B cell (primary cell): ENCODE results near the gene DNAH8.

ENCODE experiments used
- EZH2 ChIP-seq: IDR thresholded peaks from 2 replicates; pipeline ENCODE4 v1.6.1; 2012; ENCODE audit warnings: borderline replicate concordance, low read depth, mild to moderate bottlenecking, moderate library complexity, low read length; ENCODE audit not compliant: insufficient read depth, poor library complexity, severe bottlenecking
- TF ChIP-seq, protein P1 (sequence below): fragments of 200-600 bp; IDR thresholded peaks from one replicate; pipeline ENCODE4 v1.8.0; 2022; ENCODE audit warnings: antibody characterized with exemption, mild to moderate bottlenecking

- TF ChIP-seq, protein P1, sequence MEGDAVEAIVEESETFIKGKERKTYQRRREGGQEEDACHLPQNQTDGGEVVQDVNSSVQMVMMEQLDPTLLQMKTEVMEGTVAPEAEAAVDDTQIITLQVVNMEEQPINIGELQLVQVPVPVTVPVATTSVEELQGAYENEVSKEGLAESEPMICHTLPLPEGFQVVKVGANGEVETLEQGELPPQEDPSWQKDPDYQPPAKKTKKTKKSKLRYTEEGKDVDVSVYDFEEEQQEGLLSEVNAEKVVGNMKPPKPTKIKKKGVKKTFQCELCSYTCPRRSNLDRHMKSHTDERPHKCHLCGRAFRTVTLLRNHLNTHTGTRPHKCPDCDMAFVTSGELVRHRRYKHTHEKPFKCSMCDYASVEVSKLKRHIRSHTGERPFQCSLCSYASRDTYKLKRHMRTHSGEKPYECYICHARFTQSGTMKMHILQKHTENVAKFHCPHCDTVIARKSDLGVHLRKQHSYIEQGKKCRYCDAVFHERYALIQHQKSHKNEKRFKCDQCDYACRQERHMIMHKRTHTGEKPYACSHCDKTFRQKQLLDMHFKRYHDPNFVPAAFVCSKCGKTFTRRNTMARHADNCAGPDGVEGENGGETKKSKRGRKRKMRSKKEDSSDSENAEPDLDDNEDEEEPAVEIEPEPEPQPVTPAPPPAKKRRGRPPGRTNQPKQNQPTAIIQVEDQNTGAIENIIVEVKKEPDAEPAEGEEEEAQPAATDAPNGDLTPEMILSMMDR = no peak
- TF ChIP-seq EZH2 = no peak
These were observed 11.0 kb upstream of the DNAH8 start for GRCh38 chr6:38703949-38704590.
